HG03045 (cell line): ENCODE data around the gene DISP3.

Experiments used
- ATAC-seq: cut with Tn5 transposase; IDR thresholded peaks from one replicate; pipeline ENCODE4 v1.9.1; 2021; ENCODE audit warnings: mild to moderate bottlenecking, moderate library complexity; ENCODE audit not compliant: unreplicated experiment

DISP3 gene

GRCh38 chr1:11505591-11506538 is 26.9 kb downstream of the DISP3 start:
- ATAC-seq = no peak

DNA sequence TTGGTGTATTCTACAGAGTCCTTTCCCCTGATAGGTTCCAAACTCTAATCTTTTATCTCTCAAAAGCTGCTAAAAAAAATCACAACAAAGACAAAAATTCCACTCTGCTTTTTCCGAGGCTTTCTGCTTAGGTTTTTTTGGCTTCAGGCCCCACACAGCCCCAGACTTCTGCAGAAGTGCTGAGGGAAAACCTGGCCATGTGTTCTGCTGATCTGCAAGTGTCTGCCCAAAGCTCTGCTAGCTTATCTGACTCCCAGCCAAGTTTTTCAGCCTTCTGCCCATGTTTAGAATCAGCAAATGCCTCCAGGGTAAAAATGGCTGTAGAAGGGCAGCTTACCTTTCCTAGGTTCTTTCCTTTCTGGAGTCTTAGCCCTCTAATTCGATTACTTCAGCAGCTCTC is 28.4 kb downstream of the DISP3 start:
- ATAC-seq = no peak

DNA sequence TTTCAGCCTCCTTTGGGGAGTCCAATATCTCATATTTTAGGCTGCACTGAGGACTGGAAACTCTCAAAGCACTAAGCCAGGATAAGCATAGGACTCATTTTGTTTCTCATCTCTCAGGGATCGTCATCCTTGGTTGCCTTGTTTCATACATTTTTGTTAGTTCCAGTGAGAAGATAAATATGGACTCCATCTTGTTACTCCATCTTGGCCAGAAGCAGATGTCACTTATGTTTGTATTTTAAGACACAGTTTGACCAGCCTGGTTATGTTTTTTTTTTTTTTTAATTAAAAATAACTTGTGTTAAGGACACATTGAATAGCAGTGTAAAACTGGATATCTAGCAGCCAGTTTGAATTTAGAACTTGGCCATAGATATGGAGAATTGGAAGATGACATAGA is 34.7 kb downstream of the DISP3 start:
- no peak for ATAC-seq

GRCh38 chr1:11514366-11514765 is 35.4 kb downstream of the DISP3 start:
- no peak for ATAC-seq

DNA sequence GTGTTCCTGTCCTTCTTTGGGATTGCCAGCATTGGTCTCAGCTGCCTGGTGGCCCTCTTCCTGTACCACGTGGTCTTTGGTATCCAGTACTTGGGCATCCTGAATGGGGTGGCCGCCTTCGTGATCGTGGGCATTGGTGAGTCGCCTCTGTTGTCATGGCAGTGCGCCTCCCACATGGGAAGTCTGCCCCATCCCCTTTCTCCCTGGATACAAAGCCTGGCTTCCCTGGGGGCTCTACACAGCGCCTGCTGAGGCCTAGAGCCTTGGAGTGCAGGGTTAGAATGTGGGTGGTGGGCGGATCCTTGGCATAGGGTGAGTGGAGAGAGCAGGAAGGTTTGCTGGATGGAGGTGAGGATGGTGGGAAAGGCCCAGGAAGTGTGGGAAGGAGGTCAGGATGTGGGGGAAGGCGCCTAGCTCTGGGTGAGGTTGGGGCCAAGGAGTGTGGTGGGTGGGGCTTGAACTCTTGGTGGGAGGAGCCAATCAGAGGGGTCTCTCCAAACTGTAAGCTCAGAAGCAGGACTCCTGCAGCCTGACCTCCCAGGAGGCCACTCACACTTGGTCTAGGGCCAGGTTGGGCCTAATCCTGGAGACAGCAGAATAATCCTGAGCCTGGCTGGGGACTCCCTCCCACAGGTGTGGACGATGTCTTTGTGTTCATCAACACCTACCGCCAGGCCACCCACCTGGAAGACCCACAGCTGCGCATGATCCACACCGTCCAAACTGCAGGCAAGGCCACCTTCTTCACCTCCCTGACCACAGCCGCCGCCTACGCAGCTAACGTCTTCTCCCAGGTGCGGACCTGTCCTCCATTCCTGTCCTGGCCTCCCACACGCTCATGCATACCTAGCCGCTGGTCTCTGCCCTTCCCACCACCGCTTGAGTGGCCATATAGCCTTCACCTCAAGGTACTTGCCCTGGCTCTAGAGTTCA is 36.7 kb downstream of the DISP3 start:
- no peak for ATAC-seq

- ATAC-seq = no peak
These were observed 38.1 kb downstream of the DISP3 start for GRCh38 chr1:11516961-11517635.

- ATAC-seq = no peak
These were observed 39.2 kb downstream of the DISP3 start for GRCh38 chr1:11518016-11518701.

- no peak for ATAC-seq
These were observed 40.1 kb downstream of the DISP3 start for GRCh38 chr1:11518791-11519628.

- no peak for ATAC-seq
These were observed 40.7 kb downstream of the DISP3 start for GRCh38 chr1:11519629-11520031.

GRCh38 chr1:11520531-11521233 is 41.7 kb downstream of the DISP3 start:
- no peak for ATAC-seq

DNA sequence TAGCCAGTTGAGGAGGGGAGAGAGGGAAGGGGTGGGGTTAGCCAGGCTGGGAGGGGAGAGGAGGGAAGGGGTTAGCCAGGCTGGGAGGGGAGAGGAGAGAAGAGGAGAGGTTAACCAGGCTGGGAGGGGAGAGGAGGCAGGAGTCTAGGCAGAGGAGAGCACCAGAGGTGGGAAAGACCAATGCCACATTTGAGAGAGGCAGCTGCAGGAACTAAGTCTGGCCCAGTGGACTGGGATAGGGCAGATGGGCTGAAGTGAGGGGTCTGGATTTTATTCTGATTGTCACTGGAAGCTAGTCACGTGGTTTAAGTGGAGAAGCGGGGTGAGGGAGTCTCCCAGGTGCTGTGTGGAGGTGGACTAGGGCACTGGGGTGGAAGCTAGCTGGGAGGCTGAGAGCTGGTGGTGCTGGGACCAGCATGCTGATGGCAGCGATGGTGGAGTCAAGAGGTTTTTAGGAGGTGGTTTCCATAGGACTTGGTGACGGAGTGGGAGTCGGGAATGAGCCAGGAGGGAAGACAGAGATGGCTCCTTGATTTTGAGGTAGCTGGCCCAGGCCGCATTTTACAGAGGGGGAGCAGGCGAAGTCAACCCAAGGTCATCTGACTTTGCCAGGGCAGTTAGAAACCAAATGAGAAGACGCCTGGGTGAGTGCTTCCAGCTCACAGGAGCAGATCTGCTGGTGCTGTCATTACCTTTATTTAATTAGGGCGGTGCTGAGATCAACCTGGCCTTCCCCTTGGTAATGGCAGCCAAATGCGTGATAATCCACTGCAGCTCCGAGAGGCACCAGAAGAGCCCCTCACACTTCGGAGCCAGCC is 42.8 kb downstream of the DISP3 start:
- ATAC-seq = no peak

DNA sequence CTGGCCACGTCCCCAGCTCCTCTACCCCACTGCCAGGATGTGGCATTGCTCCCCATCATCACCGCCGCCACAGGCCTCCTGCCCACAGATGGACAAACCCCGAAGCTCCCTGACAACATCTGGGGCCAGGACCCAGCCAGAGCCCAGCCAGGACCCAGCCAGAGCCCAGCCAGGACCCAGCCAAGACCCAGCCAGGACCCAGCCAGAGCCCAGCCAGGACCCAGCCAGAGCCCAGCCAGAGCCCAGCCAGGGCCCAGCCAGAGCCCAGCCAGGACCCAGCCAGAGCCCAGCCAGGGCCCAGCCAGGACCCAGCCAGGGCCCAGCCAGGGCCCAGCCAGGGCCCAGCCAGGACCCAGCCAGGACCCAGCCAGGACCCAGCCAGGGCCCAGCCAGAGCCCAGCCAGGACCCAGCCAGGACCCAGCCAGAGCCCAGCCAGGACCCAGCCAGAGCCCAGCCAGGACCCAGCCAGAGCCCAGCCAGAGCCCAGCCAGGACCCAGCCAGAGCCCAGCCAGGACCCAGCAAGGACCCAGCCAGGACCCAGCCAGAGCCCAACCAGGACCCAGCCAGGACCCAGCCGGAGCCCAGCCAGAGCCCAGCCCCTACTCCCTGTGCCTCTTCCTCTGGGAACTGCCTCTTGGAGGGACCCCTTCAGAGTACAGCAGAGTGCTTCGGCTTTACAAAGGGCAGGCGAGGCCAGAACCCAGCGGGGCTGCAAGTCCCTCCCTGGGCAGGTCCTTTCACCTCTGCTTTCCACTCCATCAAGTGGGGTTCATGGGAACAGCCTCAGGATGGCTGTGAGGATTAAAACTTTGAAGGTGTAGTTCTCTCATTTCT is 43.7 kb downstream of the DISP3 start:
- no peak for ATAC-seq

DNA sequence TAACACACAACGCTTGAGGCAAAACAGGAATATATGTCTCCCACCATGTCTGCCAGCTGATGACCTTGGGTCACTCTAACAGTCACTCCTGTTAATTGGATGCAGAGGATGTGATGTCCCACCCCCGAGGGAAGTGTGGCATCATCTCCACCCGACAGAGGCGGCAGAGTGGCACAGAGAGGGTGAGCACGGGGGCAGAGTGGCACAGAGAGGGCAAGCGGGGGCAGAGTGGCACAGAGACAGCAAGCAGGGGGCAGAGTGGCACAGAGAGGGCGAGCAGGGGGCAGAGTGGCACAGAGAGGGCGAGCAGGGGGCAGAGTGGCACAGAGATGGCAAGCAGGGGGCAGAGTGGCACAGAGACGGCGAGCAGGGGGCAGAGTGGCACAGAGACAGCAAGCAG is 44.3 kb downstream of the DISP3 start:
- ATAC-seq = no peak

DNA sequence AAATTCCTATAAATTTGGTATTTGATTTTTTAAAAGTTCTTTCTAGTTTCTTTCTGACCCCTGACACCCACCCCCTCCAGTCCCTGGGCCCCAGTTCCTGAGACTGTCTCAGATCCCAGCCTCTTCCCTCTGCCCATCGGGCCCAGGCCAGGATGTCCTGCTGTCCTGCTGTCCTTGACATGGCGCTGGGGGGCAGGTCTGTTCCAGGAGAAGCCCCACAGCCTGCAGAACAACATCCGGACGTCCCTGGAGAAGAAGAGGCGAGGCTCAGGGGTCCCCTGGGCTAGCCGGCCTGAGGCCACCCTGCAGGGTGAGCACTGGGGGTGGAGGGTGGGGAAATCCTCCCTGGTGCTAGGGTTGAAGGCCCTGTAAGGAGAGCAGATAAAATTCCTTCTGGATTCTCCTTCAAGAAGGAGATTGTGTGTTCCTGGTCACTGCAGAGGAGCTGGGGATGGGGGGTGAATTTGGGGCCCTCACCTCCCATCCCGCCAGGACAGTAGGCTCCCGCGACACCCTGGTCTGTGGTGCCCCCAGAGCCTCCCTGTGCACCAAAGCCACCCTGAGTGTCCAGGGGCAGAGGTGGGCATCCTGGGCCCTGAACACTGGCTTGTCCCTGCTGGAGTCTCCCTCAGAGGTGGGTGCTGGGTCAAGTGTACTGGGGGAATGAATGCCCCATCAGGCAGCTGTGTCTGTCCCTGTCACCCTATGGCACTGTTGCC is 45.0 kb downstream of the DISP3 start:
- ATAC-seq = no peak

GRCh38 chr1:11524465-11525150 is 45.7 kb downstream of the DISP3 start:
- ATAC-seq = no peak

DNA sequence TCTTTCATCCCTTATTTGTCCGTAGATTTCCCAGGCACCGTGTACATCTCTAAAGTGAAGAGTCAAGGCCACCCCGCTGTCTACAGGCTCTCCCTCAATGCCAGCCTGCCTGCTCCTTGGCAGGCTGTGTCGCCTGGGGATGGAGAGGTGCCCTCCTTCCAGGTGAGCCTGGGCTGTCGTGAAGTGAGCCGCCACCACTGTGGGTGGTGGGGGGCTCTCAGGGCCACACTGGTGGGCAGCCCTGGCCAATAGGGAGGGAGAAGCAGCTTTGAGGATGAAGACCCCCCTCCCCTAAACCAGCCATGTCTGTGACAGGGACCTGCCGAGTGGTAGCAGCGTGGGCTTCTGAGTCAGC is 46.2 kb downstream of the DISP3 start:
- no peak for ATAC-seq
